Cardiac septum (tissue), 1 donor: ENCODE results near the gene BSG. TPM values are rescaled to one million over a fixed set of nuclear protein-coding genes. Genes with fewer than 3 reads are reported as not detected.

ENCODE experiments used
- DNase-seq: peaks from one replicate; pipeline ENCODE4 v3.0.0-alpha.2; 2020; ENCODE audit warnings: low spot score
- intact Hi-C: fragments of 100-400 bp; cut with DNase I; formaldehyde crosslinking; loops from one replicate; pipeline ENCODE4 v1.14.0; 2022
- long read RNA-seq: library from polyadenylated mRNA; unstranded; transcript quantifications from one replicate; pipeline ENCODE4 v2.0.0, GENCODE V29; 2021
- total RNA-seq: library from RNA; stranded (reverse); fragmentation: NEBNext Ultra II Directional; extraction: Animal tissue kit (Norgen Biotek cat#: 25700); gene quantifications from one replicate; pipeline ENCODE4 v1.2.1, GENCODE V29; 2021
- donor health status: DM: no; HTN: no; CAD: no.

The BSG gene
- 1,183 TPM for total RNA-seq
- long read RNA-seq, partial matches to known transcripts, result 143 of 1,814 reads
- long read RNA-seq, other reads (novel, unspliced or antisense), result 1,671 of 1,814 reads

- peak; percentile 99 for DNase-seq
- intact Hi-C loops, result loop anchor here (5.0 kb wide), 2 partner anchors 40 to 90 kb away; partner anchors contain the start of genes CDC34 and RNF126
Measured at GRCh38 chr19:572140-572742, at the start of gene BSG. Gene BSG (plus strand): TSS chr19:572596. CDS start chr19:572635, 39 bp downstream.

- intact Hi-C loops, result no loop called here
- DNase-seq, result no peak
Measured at GRCh38 chr19:522726-523125, 49.7 kb upstream of the BSG start.

GRCh38 chr19:524062-524674 lies 48.2 kb upstream of the BSG start:
- intact Hi-C loops, result no loop called here
- no peak for DNase-seq

- intact Hi-C loops, result no loop called here
- no peak for DNase-seq
Measured at GRCh38 chr19:525029-525428, 47.4 kb upstream of the BSG start.

GRCh38 chr19:525857-526419 lies 46.5 kb upstream of the BSG start:
- no peak for DNase-seq
- intact Hi-C loops, result no loop called here

GRCh38 chr19:530134-531008 lies 42.0 kb upstream of the BSG start:
- intact Hi-C loops, result loop anchor here (5.0 kb wide), 1 partner anchor 42 kb away; the partner anchor contains the start of gene BSG
- DNase-seq, result no peak

- intact Hi-C loops, result loop anchor here (5.0 kb wide), 1 partner anchor 41 kb away; the partner anchor contains the start of gene BSG
- peak; percentile 91 for DNase-seq
Measured at GRCh38 chr19:531009-531752, 41.2 kb upstream of the BSG start.

- no peak for DNase-seq
- intact Hi-C loops, result loop anchor here (5.0 kb wide), 1 partner anchor 40 kb away; the partner anchor contains the start of gene BSG
Measured at GRCh38 chr19:531753-532560, 40.4 kb upstream of the BSG start, which contains the start of gene CDC34. Gene CDC34 (plus strand): TSS chr19:531760. CDS start chr19:531932, 172 bp downstream.

GRCh38 chr19:532561-533363 lies 39.6 kb upstream of the BSG start:
- intact Hi-C loops, result loop anchor here (5.0 kb wide), 1 partner anchor 40 kb away; the partner anchor contains the start of gene BSG
- peak; percentile 88 for DNase-seq

GRCh38 chr19:533364-534058 lies 38.9 kb upstream of the BSG start:
- no peak for DNase-seq
- intact Hi-C loops, result loop anchor here (5.0 kb wide), 1 partner anchor 39 kb away; the partner anchor contains the start of gene BSG

- DNase-seq, result no peak
- intact Hi-C loops, result loop anchor here (5.0 kb wide), 1 partner anchor 38 kb away; the partner anchor contains the start of gene BSG
Measured at GRCh38 chr19:534088-534487, 38.3 kb upstream of the BSG start.

- DNase-seq, result no peak
- intact Hi-C loops, result no loop called here
Measured at GRCh38 chr19:535017-535835, 37.2 kb upstream of the BSG start.

GRCh38 chr19:536031-536880 lies 36.1 kb upstream of the BSG start:
- intact Hi-C loops, result no loop called here
- no peak for DNase-seq

- intact Hi-C loops, result no loop called here
- no peak for DNase-seq
Measured at GRCh38 chr19:536881-537404, 35.5 kb upstream of the BSG start.
